ENCODE measurements around the gene VAV3. TPM values are rescaled to one million over a fixed set of nuclear protein-coding genes. Genes with fewer than 3 reads are reported as not detected.

VAV3 gene
- total RNA-seq, 4 donors from 2014 or later = 44.1 to 123 (median 111) TPM

DNA sequence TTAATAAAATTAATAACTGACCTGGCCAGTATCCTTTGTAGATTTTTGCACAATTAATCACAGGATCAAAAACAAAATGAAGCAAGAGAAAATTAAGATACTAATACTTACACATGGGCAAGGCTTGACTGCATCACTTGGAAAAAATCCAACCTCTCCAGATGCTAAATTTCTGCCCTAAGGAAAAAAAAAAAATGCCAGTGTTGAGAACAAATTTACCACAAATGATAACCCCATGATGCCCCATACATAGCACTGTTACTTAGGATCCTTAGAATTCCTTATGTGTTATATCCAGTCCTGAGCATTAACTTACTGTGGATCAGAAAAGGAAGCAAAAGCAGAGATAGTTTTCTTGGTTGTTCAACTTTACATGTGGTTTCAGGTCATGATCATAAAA is 347.5 kb downstream of the VAV3 start:
- H3K4me1 ChIP-seq = no peaks in the 10 kb centered on the region
- no peaks in the 10 kb centered on the region for H3K9me3 ChIP-seq
- intact Hi-C loops (cut with DNase I; ENCODE audit: low total_unique reads) (no loop called here), in situ Hi-C loops (cut with MboI; ENCODE audit: low pct_ligation_motif_present in 1 of 4, low pct_unique_long_range_greater_than_20kb in 1 of 4, low sequenced_read_pairs in 3 of 4) (no loop called here)
- DNase-seq = no peak
- H3K27me3 ChIP-seq = no peaks in the 10 kb centered on the region
- H3K4me3 ChIP-seq = no peak overlapping the region
- TF ChIP-seq POLR2AphosphoS5 (IDR thresholded peaks at IDR 0.05) (no peak), POLR2A (IDR thresholded peaks at IDR 0.05) (no peak), EP300 (IDR thresholded peaks at IDR 0.05; ENCODE audit: low read depth) (no peak)
- TF ChIP-seq, protein P1, sequence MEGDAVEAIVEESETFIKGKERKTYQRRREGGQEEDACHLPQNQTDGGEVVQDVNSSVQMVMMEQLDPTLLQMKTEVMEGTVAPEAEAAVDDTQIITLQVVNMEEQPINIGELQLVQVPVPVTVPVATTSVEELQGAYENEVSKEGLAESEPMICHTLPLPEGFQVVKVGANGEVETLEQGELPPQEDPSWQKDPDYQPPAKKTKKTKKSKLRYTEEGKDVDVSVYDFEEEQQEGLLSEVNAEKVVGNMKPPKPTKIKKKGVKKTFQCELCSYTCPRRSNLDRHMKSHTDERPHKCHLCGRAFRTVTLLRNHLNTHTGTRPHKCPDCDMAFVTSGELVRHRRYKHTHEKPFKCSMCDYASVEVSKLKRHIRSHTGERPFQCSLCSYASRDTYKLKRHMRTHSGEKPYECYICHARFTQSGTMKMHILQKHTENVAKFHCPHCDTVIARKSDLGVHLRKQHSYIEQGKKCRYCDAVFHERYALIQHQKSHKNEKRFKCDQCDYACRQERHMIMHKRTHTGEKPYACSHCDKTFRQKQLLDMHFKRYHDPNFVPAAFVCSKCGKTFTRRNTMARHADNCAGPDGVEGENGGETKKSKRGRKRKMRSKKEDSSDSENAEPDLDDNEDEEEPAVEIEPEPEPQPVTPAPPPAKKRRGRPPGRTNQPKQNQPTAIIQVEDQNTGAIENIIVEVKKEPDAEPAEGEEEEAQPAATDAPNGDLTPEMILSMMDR (IDR thresholded peaks at IDR 0.05) = no peak
- no peak overlapping the region for H3K27ac ChIP-seq
- peaks cover 0 to 32% (median 3%) of the 10 kb centered on the region in 4 donors for H3K36me3 ChIP-seq

DNA sequence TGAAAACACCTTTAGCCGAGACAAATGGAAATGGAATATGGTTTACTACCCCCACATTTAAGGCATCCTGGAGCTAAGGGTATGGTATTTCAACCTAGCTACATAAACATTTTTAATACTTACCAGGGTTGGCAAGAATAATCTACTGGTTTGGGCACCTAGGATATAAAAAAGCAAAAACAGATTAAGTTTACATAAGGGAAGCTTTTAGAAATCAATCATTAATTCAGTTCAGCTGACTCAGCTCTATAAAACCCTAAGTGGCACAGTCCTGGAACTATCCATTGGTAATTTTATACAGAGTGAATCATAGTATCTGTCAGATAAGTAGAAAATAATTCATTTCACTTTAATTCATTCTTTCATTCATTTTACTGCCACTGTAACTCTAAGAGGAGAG is 355.2 kb downstream of the VAV3 start:
- no peaks in the 10 kb centered on the region for H3K27me3 ChIP-seq
- intact Hi-C loops (cut with DNase I; ENCODE audit: low total_unique reads) = no loop called here
- peaks cover 0 to 5% (median 0%) of the 10 kb centered on the region in 4 donors for H3K4me1 ChIP-seq
- 83 to 100% methylated on average over 1 of the region's 1 CpG for WGBS, 2 donors (ENCODE audit: low coverage in 1 of 2)
- in situ Hi-C loops (cut with MboI; ENCODE audit: low pct_ligation_motif_present in 1 of 4, low pct_unique_long_range_greater_than_20kb in 1 of 4, low sequenced_read_pairs in 3 of 4) = no loop called here
- H3K4me3 ChIP-seq = no peak overlapping the region
- no peak overlapping the region for H3K27ac ChIP-seq
- H3K9me3 ChIP-seq = no peaks in the 10 kb centered on the region
- DNase-seq = no peak
- TF ChIP-seq EP300 (IDR thresholded peaks at IDR 0.05; ENCODE audit: low read depth) (no peak), POLR2A (IDR thresholded peaks at IDR 0.05) (no peak), POLR2AphosphoS5 (IDR thresholded peaks at IDR 0.05) (no peak)
- TF ChIP-seq, protein P1 (IDR thresholded peaks at IDR 0.05) = no peak
- peaks cover 0 to 16% (median 4%) of the 10 kb centered on the region in 4 donors for H3K36me3 ChIP-seq

DNA sequence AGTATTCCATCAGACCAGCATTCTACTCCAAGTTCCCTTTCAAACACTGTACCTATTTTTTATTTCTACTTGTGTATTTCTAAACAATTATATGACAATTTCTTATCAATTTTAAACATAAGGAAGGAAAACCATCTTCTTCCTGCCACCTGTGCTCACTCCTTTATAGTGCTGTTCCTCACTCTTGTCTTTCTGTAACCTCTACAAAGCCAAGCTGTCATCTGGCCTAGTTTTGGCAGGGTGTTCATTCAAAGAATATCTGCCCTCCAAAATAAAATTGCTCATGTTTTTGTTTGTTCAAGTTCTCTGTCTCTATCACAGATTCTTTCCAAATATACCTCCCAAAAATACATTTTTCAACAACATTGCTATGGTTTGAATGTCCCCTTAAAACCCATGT is 360.2 kb downstream of the VAV3 start:
- no peaks in the 10 kb centered on the region for H3K36me3 ChIP-seq
- no peak for DNase-seq
- no peak overlapping the region for H3K4me3 ChIP-seq
- H3K27ac ChIP-seq = no peak overlapping the region
- H3K9me3 ChIP-seq = no peaks in the 10 kb centered on the region
- no peaks in the 10 kb centered on the region for H3K27me3 ChIP-seq
- intact Hi-C loops (cut with DNase I; ENCODE audit: low total_unique reads) (no loop called here), in situ Hi-C loops (cut with MboI; ENCODE audit: low pct_ligation_motif_present in 1 of 4, low pct_unique_long_range_greater_than_20kb in 1 of 4, low sequenced_read_pairs in 3 of 4) (no loop called here)
- no peaks in the 10 kb centered on the region for H3K4me1 ChIP-seq
- TF ChIP-seq POLR2AphosphoS5 (IDR thresholded peaks at IDR 0.05) (no peak), POLR2A (IDR thresholded peaks at IDR 0.05) (no peak), EP300 (IDR thresholded peaks at IDR 0.05; ENCODE audit: low read depth) (no peak)
- TF ChIP-seq, protein P1 (IDR thresholded peaks at IDR 0.05) = no peak

DNA sequence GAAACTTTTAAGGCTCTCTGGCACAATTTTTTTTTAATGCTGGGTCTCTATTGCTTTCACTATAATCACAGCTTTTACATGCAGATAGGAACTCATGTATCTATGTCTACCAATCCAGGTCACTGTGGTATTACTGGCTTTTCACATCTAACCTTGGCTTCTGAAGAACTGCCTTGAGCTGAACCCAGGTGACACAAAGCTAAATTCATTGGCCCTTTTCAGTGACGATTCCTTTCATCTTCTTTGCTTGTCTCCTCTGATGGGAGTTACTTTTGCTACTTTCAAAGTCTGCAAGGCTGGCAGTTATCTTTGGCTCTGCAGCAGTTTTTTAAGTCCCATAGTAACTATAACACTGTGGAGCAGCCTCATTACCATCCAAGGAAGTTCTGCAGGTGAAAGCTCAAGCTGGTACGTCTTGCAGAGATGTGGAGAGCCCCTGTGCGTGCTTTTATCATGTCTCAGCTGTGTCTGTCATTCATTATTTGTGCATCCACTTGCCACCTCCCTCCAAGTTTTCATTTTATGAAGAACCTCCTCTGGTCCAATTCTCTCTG is 364.3 kb downstream of the VAV3 start:
- no peaks in the 10 kb centered on the region for H3K9me3 ChIP-seq
- no peaks in the 10 kb centered on the region for H3K27me3 ChIP-seq
- TF ChIP-seq, protein P1 (IDR thresholded peaks at IDR 0.05) = no peak
- TF ChIP-seq POLR2AphosphoS5 (IDR thresholded peaks at IDR 0.05) (no peak), EP300 (IDR thresholded peaks at IDR 0.05; ENCODE audit: low read depth) (no peak), POLR2A (IDR thresholded peaks at IDR 0.05) (no peak)
- in situ Hi-C loops (cut with MboI; ENCODE audit: low pct_ligation_motif_present in 1 of 4, low pct_unique_long_range_greater_than_20kb in 1 of 4, low sequenced_read_pairs in 3 of 4) = no loop called here
- DNase-seq = no peak
- intact Hi-C loops (cut with DNase I; ENCODE audit: low total_unique reads) = no loop called here
- H3K4me1 ChIP-seq = peaks cover 0 to 13% (median 0%) of the 10 kb centered on the region in 4 donors
- 80 to 88% methylated on average over 1 to 3 of the region's 3 CpGs for WGBS, 2 donors (ENCODE audit: low coverage in 1 of 2)
- no peak overlapping the region for H3K4me3 ChIP-seq
- no peak overlapping the region for H3K27ac ChIP-seq
- no peaks in the 10 kb centered on the region for H3K36me3 ChIP-seq

All from transverse colon (tissue), 4 donors.